K562 (cell line): Measurements from ENCODE around the gene CBLL1. TPM values are rescaled to one million over a fixed set of nuclear protein-coding genes. Genes with fewer than 3 reads are reported as not detected.

Experiments
- HMG20A ChIP-seq: fragments of 450-650 bp; formaldehyde crosslinking; conservative IDR thresholded peaks from 2 replicates; pipeline ENCODE4 v1.4.0; 2020; ENCODE audit warnings: mild to moderate bottlenecking, mixed read lengths
- HMG20B ChIP-seq: fragments of 250-450 bp; sonication (Bioruptor Pico); IDR thresholded peaks from 2 replicates; pipeline ENCODE4 v1.5.0; 2021; ENCODE audit warnings: mild to moderate bottlenecking
- KDM5B ChIP-seq: fragments of 200-600 bp; sonication (generic); IDR thresholded peaks from 2 replicates; pipeline ENCODE4 v1.6.1; 2012; ENCODE audit warnings: low read depth, mild to moderate bottlenecking, moderate library complexity, low read length, control low read depth, inconsistent platforms; ENCODE audit not compliant: insufficient replicate concordance
- NRF1 ChIP-seq, 2 experiments: fragments of 450-650 bp; IDR thresholded peaks in 1 of 2; conservative IDR thresholded peaks in 1 of 2; 2 replicates each; pipeline ENCODE4 v1.6.1; 2014; ENCODE audit warnings: mild to moderate bottlenecking in 2 of 2
- TFAM ChIP-seq: fragments of 250-450 bp; sonication (Bioruptor Pico); conservative IDR thresholded peaks from 2 replicates; pipeline ENCODE4 v1.5.0; 2021; ENCODE audit warnings: mild to moderate bottlenecking, moderate library complexity
- ZNF224 ChIP-seq: sonication (generic); formaldehyde crosslinking; IDR thresholded peaks from 2 replicates; pipeline ENCODE4 v1.8.0; 2022; ENCODE audit warnings: mild to moderate bottlenecking, missing genetic modification reagents
- ZNF507 ChIP-seq: conservative IDR thresholded peaks from 2 replicates; pipeline ENCODE4 v1.6.1; 2017; ENCODE audit warnings: missing genetic modification characterization, missing compliant biosample characterization
- ZNF75A ChIP-seq: fragments of 450-650 bp; formaldehyde crosslinking; IDR thresholded peaks from 2 replicates; pipeline ENCODE4 v1.4.0; 2020; ENCODE audit warnings: mild to moderate bottlenecking
- polyA plus RNA-seq, 8 experiments: library from polyadenylated mRNA; depleted of rRNA in 4 of 8; stranded (reverse) in 5 of 8; unstranded in 3 of 8; fragments of >200 nt; fragmentation: Nextera tagmentation in 2 of 8; fragmentation: Illumina TruSeq in 1 of 8; extraction: Ambion mirVana in 2 of 8; extraction: Trizol in 1 of 8; gene quantifications; 2 replicates each; pipeline versions ENCODE4 v1.2.1 to v1.2.3, GENCODE V29; 2011 to 2014; ENCODE audit warnings: inconsistent platforms in 1 of 8, missing spikeins in 1 of 8
- total RNA-seq, 7 experiments: library from RNA; depleted of rRNA in 6 of 7; stranded (reverse); fragments of >200 nt in 6 of 7; fragmentation: Illumina TruSeq in 2 of 7; extraction: Trizol in 2 of 7; gene quantifications; 2 replicates each; pipeline versions ENCODE4 v1.2.1 to v1.2.3, GENCODE V29; 2011 to 2021; ENCODE audit warnings: low replicate concordance in 1 of 7
- TF ChIP-seq, protein P1 (sequence below), 2 experiments: fragments of 450-650 bp; formaldehyde crosslinking in 1 of 2; IDR thresholded peaks; 2 replicates each; pipeline versions ENCODE4 v1.4.0 to v1.6.1; 2014 to 2020; ENCODE audit warnings: mild to moderate bottlenecking in 2 of 2, borderline replicate concordance in 1 of 2, low read depth in 1 of 2
- TF ChIP-seq, protein P2 (sequence below): fragments of 450-650 bp; IDR thresholded peaks from 2 replicates; pipeline ENCODE4 v1.7.1; 2018; ENCODE audit warnings: mild to moderate bottlenecking, low read depth; ENCODE audit not compliant: partially characterized antibody
- TF ChIP-seq, protein P3 (sequence below), 2 experiments: fragments of 150-350 bp in 1 of 2; IDR thresholded peaks; 2 replicates each; pipeline ENCODE4 v1.6.1; 2012 to 2016; ENCODE audit warnings: low read depth in 2 of 2, low read length in 2 of 2, mild to moderate bottlenecking in 1 of 2, moderate library complexity in 1 of 2

CBLL1 gene
- total and polyA plus RNA-seq, 9 of the 15 experiments (the other 6 are each of a cell fraction or from before 2014, with no cell fraction given), result 14.7 to 67.9 (median 35.4) TPM

DNA sequence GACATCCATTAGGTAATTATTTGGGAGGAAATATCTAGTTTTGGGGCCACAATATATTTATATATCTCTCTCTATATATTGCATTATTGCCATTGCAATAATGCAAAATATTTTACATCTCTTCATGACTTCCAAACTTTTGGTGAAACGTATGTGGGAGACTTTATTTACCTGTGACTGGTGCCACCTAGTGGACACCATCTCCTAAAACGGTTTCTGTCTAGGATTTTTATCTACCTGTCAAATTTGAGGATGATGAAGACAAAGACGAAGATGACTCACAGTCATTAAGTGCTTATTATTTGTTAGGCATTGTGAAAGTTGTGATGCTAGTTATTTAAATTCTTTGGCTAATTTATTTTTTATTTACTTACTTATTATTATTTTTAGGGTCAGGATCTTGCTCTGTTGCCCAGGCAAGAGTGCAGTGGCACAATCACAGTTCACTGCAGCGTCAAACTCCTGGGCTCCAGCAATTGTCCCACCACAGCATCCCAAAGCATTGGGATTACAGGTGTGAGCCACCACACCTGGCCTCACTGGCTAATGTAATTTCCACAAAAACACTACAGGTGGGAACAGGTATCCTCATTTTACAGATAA is 18.7 kb upstream of the CBLL1 start (continued):
- TF ChIP-seq, protein P1, sequence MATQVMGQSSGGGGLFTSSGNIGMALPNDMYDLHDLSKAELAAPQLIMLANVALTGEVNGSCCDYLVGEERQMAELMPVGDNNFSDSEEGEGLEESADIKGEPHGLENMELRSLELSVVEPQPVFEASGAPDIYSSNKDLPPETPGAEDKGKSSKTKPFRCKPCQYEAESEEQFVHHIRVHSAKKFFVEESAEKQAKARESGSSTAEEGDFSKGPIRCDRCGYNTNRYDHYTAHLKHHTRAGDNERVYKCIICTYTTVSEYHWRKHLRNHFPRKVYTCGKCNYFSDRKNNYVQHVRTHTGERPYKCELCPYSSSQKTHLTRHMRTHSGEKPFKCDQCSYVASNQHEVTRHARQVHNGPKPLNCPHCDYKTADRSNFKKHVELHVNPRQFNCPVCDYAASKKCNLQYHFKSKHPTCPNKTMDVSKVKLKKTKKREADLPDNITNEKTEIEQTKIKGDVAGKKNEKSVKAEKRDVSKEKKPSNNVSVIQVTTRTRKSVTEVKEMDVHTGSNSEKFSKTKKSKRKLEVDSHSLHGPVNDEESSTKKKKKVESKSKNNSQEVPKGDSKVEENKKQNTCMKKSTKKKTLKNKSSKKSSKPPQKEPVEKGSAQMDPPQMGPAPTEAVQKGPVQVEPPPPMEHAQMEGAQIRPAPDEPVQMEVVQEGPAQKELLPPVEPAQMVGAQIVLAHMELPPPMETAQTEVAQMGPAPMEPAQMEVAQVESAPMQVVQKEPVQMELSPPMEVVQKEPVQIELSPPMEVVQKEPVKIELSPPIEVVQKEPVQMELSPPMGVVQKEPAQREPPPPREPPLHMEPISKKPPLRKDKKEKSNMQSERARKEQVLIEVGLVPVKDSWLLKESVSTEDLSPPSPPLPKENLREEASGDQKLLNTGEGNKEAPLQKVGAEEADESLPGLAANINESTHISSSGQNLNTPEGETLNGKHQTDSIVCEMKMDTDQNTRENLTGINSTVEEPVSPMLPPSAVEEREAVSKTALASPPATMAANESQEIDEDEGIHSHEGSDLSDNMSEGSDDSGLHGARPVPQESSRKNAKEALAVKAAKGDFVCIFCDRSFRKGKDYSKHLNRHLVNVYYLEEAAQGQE (IDR thresholded peaks at IDR 0.05; ENCODE audit: borderline replicate concordance), result peak; percentile 85
- TF ChIP-seq, protein P1 (CRISPR knock-in tag; IDR thresholded peaks at IDR 0.05; ENCODE audit: low read depth), result no peak
- TF ChIP-seq HMG20B (CRISPR knock-in tag) (no peak), KDM5B (no peak), NRF1 (conservative IDR thresholded peaks at IDR 0.05 in 1 of 2, IDR thresholded peaks at IDR 0.05 in 1 of 2) (no peak), HMG20A (CRISPR knock-in tag) (no peak), ZNF224 (CRISPR knock-in tag) (no peak), ZNF507 (tag) (no peak), ZNF75A (CRISPR knock-in tag) (no peak), TFAM (CRISPR knock-in tag) (no peak)
- TF ChIP-seq, protein P2, sequence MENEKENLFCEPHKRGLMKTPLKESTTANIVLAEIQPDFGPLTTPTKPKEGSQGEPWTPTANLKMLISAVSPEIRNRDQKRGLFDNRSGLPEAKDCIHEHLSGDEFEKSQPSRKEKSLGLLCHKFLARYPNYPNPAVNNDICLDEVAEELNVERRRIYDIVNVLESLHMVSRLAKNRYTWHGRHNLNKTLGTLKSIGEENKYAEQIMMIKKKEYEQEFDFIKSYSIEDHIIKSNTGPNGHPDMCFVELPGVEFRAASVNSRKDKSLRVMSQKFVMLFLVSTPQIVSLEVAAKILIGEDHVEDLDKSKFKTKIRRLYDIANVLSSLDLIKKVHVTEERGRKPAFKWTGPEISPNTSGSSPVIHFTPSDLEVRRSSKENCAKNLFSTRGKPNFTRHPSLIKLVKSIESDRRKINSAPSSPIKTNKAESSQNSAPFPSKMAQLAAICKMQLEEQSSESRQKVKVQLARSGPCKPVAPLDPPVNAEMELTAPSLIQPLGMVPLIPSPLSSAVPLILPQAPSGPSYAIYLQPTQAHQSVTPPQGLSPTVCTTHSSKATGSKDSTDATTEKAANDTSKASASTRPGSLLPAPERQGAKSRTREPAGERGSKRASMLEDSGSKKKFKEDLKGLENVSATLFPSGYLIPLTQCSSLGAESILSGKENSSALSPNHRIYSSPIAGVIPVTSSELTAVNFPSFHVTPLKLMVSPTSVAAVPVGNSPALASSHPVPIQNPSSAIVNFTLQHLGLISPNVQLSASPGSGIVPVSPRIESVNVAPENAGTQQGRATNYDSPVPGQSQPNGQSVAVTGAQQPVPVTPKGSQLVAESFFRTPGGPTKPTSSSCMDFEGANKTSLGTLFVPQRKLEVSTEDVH, result no peak
- TF ChIP-seq, protein P3, sequence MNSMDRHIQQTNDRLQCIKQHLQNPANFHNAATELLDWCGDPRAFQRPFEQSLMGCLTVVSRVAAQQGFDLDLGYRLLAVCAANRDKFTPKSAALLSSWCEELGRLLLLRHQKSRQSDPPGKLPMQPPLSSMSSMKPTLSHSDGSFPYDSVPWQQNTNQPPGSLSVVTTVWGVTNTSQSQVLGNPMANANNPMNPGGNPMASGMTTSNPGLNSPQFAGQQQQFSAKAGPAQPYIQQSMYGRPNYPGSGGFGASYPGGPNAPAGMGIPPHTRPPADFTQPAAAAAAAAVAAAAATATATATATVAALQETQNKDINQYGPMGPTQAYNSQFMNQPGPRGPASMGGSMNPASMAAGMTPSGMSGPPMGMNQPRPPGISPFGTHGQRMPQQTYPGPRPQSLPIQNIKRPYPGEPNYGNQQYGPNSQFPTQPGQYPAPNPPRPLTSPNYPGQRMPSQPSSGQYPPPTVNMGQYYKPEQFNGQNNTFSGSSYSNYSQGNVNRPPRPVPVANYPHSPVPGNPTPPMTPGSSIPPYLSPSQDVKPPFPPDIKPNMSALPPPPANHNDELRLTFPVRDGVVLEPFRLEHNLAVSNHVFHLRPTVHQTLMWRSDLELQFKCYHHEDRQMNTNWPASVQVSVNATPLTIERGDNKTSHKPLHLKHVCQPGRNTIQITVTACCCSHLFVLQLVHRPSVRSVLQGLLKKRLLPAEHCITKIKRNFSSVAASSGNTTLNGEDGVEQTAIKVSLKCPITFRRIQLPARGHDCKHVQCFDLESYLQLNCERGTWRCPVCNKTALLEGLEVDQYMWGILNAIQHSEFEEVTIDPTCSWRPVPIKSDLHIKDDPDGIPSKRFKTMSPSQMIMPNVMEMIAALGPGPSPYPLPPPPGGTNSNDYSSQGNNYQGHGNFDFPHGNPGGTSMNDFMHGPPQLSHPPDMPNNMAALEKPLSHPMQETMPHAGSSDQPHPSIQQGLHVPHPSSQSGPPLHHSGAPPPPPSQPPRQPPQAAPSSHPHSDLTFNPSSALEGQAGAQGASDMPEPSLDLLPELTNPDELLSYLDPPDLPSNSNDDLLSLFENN (IDR thresholded peaks at IDR 0.05; ENCODE audit: low read depth in 2 of 2, low read length in 2 of 2), result no peak
